H1 (cell line): ENCODE results near the gene PROK2. TPM values are rescaled to one million over a fixed set of nuclear protein-coding genes. Genes with fewer than 3 reads are reported as not detected.

ENCODE experiments used
- CTCF ChIA-PET: fragments of 300-600 bp; sonication (Branson Sonifier 250); formaldehyde crosslinking; loops from one replicate; lab custom pipeline; 2021; ENCODE audit not compliant: partially characterized antibody; lab: Charles Lee
- POLR2A ChIA-PET: fragments of 300-600 bp; sonication (Branson Sonifier 250); formaldehyde crosslinking; loops from one replicate; lab custom pipeline; 2021; ENCODE audit warnings: inconsistent platforms; ENCODE audit not compliant: partially characterized antibody; lab: Charles Lee
- DNase-seq, 2 experiments: peaks; one replicate each; pipeline versions ENCODE4 v3.0.0 to v3.0.0-alpha.2; 2010 to 2022; ENCODE audit warnings: low spot score in 2 of 2, low read depth in 1 of 2, mixed read lengths in 1 of 2
- FAIRE-seq: peaks from 2 replicates; lab custom pipeline; 2011; peaks lifted over from hg19 to GRCh38; lab: Jason Lieb, UNC
- H2AFZ ChIP-seq: 2 replicates; pipeline ENCODE4 v1.8.1; 2012; ENCODE audit warnings: low read length, inconsistent platforms
- H2AK5ac ChIP-seq: 2 replicates; pipeline ENCODE4 v1.6.1; 2013; ENCODE audit warnings: low read depth, low read length
- H2BK120ac ChIP-seq: replicated peaks from 2 replicates; pipeline ENCODE3; 2013; ENCODE audit warnings: low read depth, low read length, inconsistent platforms
- H2BK12ac ChIP-seq: 2 replicates; pipeline ENCODE4 v1.6.1; 2013; ENCODE audit warnings: low read depth, low read length
- H2BK15ac ChIP-seq: 2 replicates; pipeline ENCODE4 v1.6.1; 2013; ENCODE audit warnings: low read length
- H2BK20ac ChIP-seq: 2 replicates; pipeline ENCODE4 v1.6.1; 2013; ENCODE audit warnings: low read length
- H2BK5ac ChIP-seq: 2 replicates; pipeline ENCODE4 v1.6.1; 2013; ENCODE audit warnings: low read depth, low read length
- H3K14ac ChIP-seq: 2 replicates; pipeline ENCODE4 v1.6.1; 2013; ENCODE audit warnings: inconsistent platforms; ENCODE audit not compliant: insufficient read length
- H3K18ac ChIP-seq: 2 replicates; pipeline ENCODE4 v1.6.1; 2013; ENCODE audit warnings: low read length; ENCODE audit errors: extremely low read depth
- H3K23ac ChIP-seq: 2 replicates; pipeline ENCODE4 v1.6.1; 2013; ENCODE audit warnings: inconsistent platforms; ENCODE audit not compliant: insufficient read length
- H3K23me2 ChIP-seq: 2 replicates; pipeline ENCODE4 v1.6.1; 2013; ENCODE audit warnings: low read depth, low read length
- H3K27ac ChIP-seq: 2 replicates; pipeline ENCODE4 v1.6.1; 2011; ENCODE audit warnings: low read depth, low read length, inconsistent platforms
- H3K27me3 ChIP-seq, 4 experiments: replicated peaks in 1 of 4; 1 replicate in 1 of 4; 2 replicates in 3 of 4; pipeline versions ENCODE4 v1.6.1 to v1.8.1; 2011 to 2013; ENCODE audit warnings: low read length in 3 of 4, mild to moderate bottlenecking in 3 of 4, inconsistent platforms in 2 of 4, mixed read lengths in 2 of 4, moderate library complexity in 1 of 4; ENCODE audit not compliant: control insufficient read depth in 3 of 4, insufficient read depth in 3 of 4; ENCODE audit errors: extremely low read depth in 1 of 4
- H3K36me3 ChIP-seq, 4 experiments: 2 replicates each; pipeline versions ENCODE4 v1.6.1 to v1.8.1; 2011 to 2013; ENCODE audit warnings: mild to moderate bottlenecking in 4 of 4, low read length in 3 of 4, moderate library complexity in 2 of 4, control low read depth in 1 of 4, inconsistent platforms in 1 of 4; ENCODE audit not compliant: insufficient read depth in 4 of 4, control insufficient read depth in 2 of 4
- H3K4ac ChIP-seq: replicated peaks from 2 replicates; pipeline ENCODE3; 2013; ENCODE audit warnings: low read length, low read depth, mixed read lengths, inconsistent platforms; ENCODE audit not compliant: insufficient read length
- H3K4me1 ChIP-seq, 4 experiments: replicated peaks in 1 of 4; 1 replicate in 1 of 4; 2 replicates in 3 of 4; pipeline versions ENCODE4 v1.6.1 to v1.8.1; 2011 to 2013; ENCODE audit warnings: low read length in 3 of 4, inconsistent platforms in 2 of 4, mixed read lengths in 1 of 4; ENCODE audit not compliant: insufficient read depth in 4 of 4, control insufficient read depth in 3 of 4
- H3K4me2 ChIP-seq, 2 experiments: 2 replicates each; pipeline versions ENCODE4 v1.6.1 to v1.8.1; 2011 to 2013; ENCODE audit warnings: low read depth in 2 of 2, low read length in 2 of 2, control low read depth in 1 of 2, inconsistent platforms in 1 of 2, mild to moderate bottlenecking in 1 of 2; ENCODE audit not compliant: insufficient read depth in 1 of 2
- H3K4me3 ChIP-seq, 4 experiments: fragments of 200-600, 300-600 bp in 1 of 4; sonication (generic), shearing (Covaris generic), sonication (Bioruptor Twin) in 1 of 4; 2 replicates each; pipeline versions ENCODE4 v1.5.1 to v1.8.1; 2011 to 2016; ENCODE audit warnings: low read length in 4 of 4, low read depth in 3 of 4, control low read depth in 2 of 4, inconsistent platforms in 2 of 4, mild to moderate bottlenecking in 2 of 4, mixed read lengths in 1 of 4, moderate library complexity in 1 of 4; ENCODE audit not compliant: insufficient read depth in 2 of 4; ENCODE audit errors: extremely low read depth in 1 of 4
- H3K56ac ChIP-seq: replicated peaks from 2 replicates; pipeline ENCODE3; 2013; ENCODE audit warnings: low read depth, mild to moderate bottlenecking, mixed read lengths, low read length, inconsistent platforms; ENCODE audit not compliant: insufficient read length
- H3K79me1 ChIP-seq: 2 replicates; pipeline ENCODE4 v1.6.1; 2013; ENCODE audit warnings: low read depth, low read length, control low read depth
- H3K79me2 ChIP-seq, 2 experiments: 2 replicates each; pipeline versions ENCODE4 v1.6.1 to v1.8.1; 2012 to 2013; ENCODE audit warnings: low read length in 2 of 2, mild to moderate bottlenecking in 2 of 2, inconsistent platforms in 1 of 2; ENCODE audit not compliant: insufficient read depth in 2 of 2, control insufficient read depth in 1 of 2
- H3K9ac ChIP-seq, 4 experiments: replicated peaks in 1 of 4; 1 replicate in 1 of 4; 2 replicates in 3 of 4; pipeline versions ENCODE4 v1.6.1 to v1.8.1; 2011 to 2013; ENCODE audit warnings: low read depth in 3 of 4, low read length in 3 of 4, control low read depth in 2 of 4, mild to moderate bottlenecking in 2 of 4, moderate library complexity in 2 of 4, inconsistent platforms in 1 of 4; ENCODE audit errors: extremely low read depth in 1 of 4
- H3K9me3 ChIP-seq, 2 experiments: 2 replicates each; pipeline versions ENCODE4 v1.6.1 to v1.8.1; 2012 to 2013; ENCODE audit warnings: mild to moderate bottlenecking in 2 of 2, moderate library complexity in 2 of 2, control low read depth in 1 of 2, inconsistent platforms in 1 of 2, low read depth in 1 of 2, low read length in 1 of 2, mixed read lengths in 1 of 2; ENCODE audit not compliant: insufficient read depth in 2 of 2
- H4K20me1 ChIP-seq, 2 experiments: replicated peaks in 1 of 2; 2 replicates each; pipeline versions ENCODE3 to v1.8.1; 2011 to 2013; ENCODE audit warnings: inconsistent platforms in 2 of 2, low read length in 2 of 2, mild to moderate bottlenecking in 1 of 2; ENCODE audit not compliant: insufficient read depth in 2 of 2, control insufficient read depth in 1 of 2
- H4K5ac ChIP-seq: 2 replicates; pipeline ENCODE4 v1.6.1; 2013; ENCODE audit warnings: low read length, low read depth, mixed read lengths, inconsistent platforms; ENCODE audit not compliant: insufficient read length
- H4K8ac ChIP-seq: 2 replicates; pipeline ENCODE4 v1.8.0; 2013; ENCODE audit warnings: mild to moderate bottlenecking, moderate library complexity, low read length, inconsistent platforms; ENCODE audit not compliant: insufficient read depth; ENCODE audit errors: extremely low read depth
- H4K91ac ChIP-seq: replicated peaks from 2 replicates; pipeline ENCODE3; 2013; ENCODE audit warnings: low read length, mixed read lengths, inconsistent platforms; ENCODE audit not compliant: insufficient read length
- EZH2 ChIP-seq: fragments of 200-600 bp; sonication (generic); IDR thresholded peaks from 2 replicates; pipeline ENCODE4 v1.7.1; 2012; ENCODE audit warnings: low read depth, mild to moderate bottlenecking, moderate library complexity, low read length, inconsistent platforms; ENCODE audit not compliant: severe bottlenecking
- KDM1A ChIP-seq: fragments of 200-600, 300-600 bp; sonication (generic); IDR thresholded peaks from 2 replicates; pipeline ENCODE4 v1.7.1; 2016; ENCODE audit warnings: mild to moderate bottlenecking, low read length, borderline replicate concordance
- WGBS, 2 experiments: shearing (Covaris generic) in 1 of 2; methylation state at CpG; one replicate each; pipeline versions ENCODE4 v1.1.6 to v1.1.7; 2013 to 2015; ENCODE audit warnings: low lambda C conversion rate in 2 of 2, mixed read lengths in 2 of 2, inconsistent platforms in 1 of 2, low coverage in 1 of 2, missing lambda C conversion rate in 1 of 2; ENCODE audit not compliant: insufficient replicate concordance in 2 of 2, insufficient coverage in 1 of 2, insufficient read length in 1 of 2; ENCODE audit errors: extremely low coverage in 1 of 2, missing lambda C conversion rate in 1 of 2; 5-methylcytosine and 5-hydroxymethylcytosine counted together
- polyA plus RNA-seq, 7 experiments: library from polyadenylated mRNA; depleted of rRNA in 3 of 7; stranded (reverse) in 5 of 7; unstranded in 2 of 7; fragments of >200 nt in 5 of 7; fragments of 200-250 nt in 2 of 7; gene quantifications; 1 replicate in 5 of 7; 2 replicates in 1 of 7; 4 replicates in 1 of 7; pipeline versions ENCODE4 v1.2.1 to v1.2.3, GENCODE V29; 2011 to 2013; ENCODE audit warnings: missing spikeins in 2 of 7, mixed read lengths in 2 of 7
- total RNA-seq: library from RNA; stranded (reverse); fragmentation: NEBNext Ultra II Directional; extraction: Animal tissue kit (Norgen Biotek cat#: 25700); gene quantifications from 2 replicates; pipeline ENCODE4 v1.2.1, GENCODE V29; 2021

The PROK2 gene
- total and polyA plus RNA-seq, 2 of the 8 experiments (the other 6 are each of a cell fraction or from before 2014, with no cell fraction given) = 0.50 to 1.8 TPM

DNA sequence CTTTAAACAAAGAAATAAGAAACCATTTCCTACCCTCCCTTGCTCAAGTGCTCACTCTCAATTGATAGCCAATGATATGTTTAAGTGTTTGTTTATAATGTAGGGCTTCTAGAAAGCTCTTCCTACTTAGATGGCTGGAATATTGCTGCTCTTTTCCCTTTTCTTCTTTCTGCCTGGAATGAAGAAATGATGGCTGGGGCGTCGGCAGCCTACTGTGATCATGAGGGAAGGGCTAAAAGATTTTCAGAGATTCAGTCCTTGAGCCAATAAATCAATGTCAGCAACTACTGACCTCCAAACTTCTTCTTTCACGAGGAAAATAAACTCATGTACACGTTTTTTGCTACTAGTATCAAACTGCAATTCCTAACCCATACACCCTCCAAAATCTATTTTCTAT lies 33.3 kb downstream of the PROK2 start:
- Histone ChIP-seq H4K8ac (no peak overlapping the region), H3K56ac (no peak overlapping the region), H3K14ac (no peak overlapping the region), H3K27me3 (peaks cover 15 to 47% (median 39%) of the 10 kb centered on the region in 4 experiments), H3K36me3 (no peaks in the 10 kb centered on the region), H3K9ac (no peak overlapping the region), H4K5ac (no peak overlapping the region), H2BK5ac (no peak overlapping the region), H2AFZ (no peak overlapping the region), H4K91ac (no peak overlapping the region), H2BK120ac (no peak overlapping the region), H2BK12ac (no peak overlapping the region), H3K4me1 (peaks cover 0 to 12% (median 5%) of the 10 kb centered on the region in 4 experiments), H3K27ac (no peak overlapping the region), H3K4me3 (no peak overlapping the region), H3K4ac (no peak overlapping the region), H4K20me1 (no peaks in the 10 kb centered on the region), H2BK20ac (no peak overlapping the region), H3K79me1 (no peaks in the 10 kb centered on the region), H3K79me2 (no peaks in the 10 kb centered on the region), H3K9me3 (no peaks in the 10 kb centered on the region), H3K23ac (no peak overlapping the region), H2BK15ac (no peak overlapping the region), H3K18ac (no peak overlapping the region), H3K4me2 (no peak overlapping the region), H3K23me2 (peaks cover 10% of the 10 kb centered on the region; the same call in 1 of the 2 replicates), H2AK5ac (no peak overlapping the region)
- DNase-seq (no peak), FAIRE-seq (no peak)
- POLR2A ChIA-PET = no interaction called here
- TF ChIP-seq KDM1A (peak; percentile 67; the same call in 1 of the 2 replicates), EZH2 (no peak)
- CTCF ChIA-PET = interaction anchor here (4.2 kb wide), 1 partner anchor 22 kb away, joined by 16 read pairs; no protein-coding TSS in a partner anchor
- WGBS, 2 experiments = 79% methylated on average over 4 of the region's 4 CpGs; no CpG with 5 or more reads in 1 of the 2 experiments
